ENCODE measurements around the gene JADE2. TPM values are rescaled to one million over a fixed set of nuclear protein-coding genes. Genes with fewer than 3 reads are reported as not detected.
"Not testable (repeated sequence)": the region's sequence is repeated elsewhere in the genome, so short reads cannot be mapped to it uniquely, and the experiment has no call there.

The JADE2 gene
- total RNA-seq, 2 experiments from 2014 or later = 78.4 to 86.6 TPM

- Mint-ChIP-seq H3K9me3 (no peaks in the 10 kb centered on the region), H3K27ac (peak overlapping the region; percentile 60), H3K27me3 (ENCODE audit: low read depth) (no peaks in the 10 kb centered on the region), H3K36me3 (ENCODE audit: low read depth) (no peaks in the 10 kb centered on the region), H3K4me1 (ENCODE audit: low read depth) (peaks cover 26% of the 10 kb centered on the region), H3K4me3 (no peak overlapping the region)
- CTCF ChIA-PET = interaction anchor here (0.5 to 1.4 kb wide), 8 partner anchors 11 to 100 kb away, joined by 3 to 8 read pairs (median 4); partner anchors contain the start of genes CDKN2AIPNL and JADE2
- peak; percentile 83 for DNase-seq
- intact Hi-C loops (cut with micrococcal nuclease) = loop anchor here (1.0 kb wide), 2 partner anchors 8 to 14 kb away; partner anchors contain the start of gene JADE2
These were observed 14.3 kb upstream of the JADE2 start for GRCh38 chr5:134510970-134511795.

GRCh38 chr5:134511796-134512660, 13.4 kb upstream of the JADE2 start:
- DNase-seq = peak; percentile 30
- H3K27ac Mint-ChIP-seq = peak overlapping the region; percentile 60
- intact Hi-C loops (cut with micrococcal nuclease) = loop anchor here (1.0 kb wide), 2 partner anchors 9 to 13 kb away; partner anchors contain the start of gene JADE2
- CTCF ChIA-PET = interaction anchor here (0.6 to 1.4 kb wide), 7 partner anchors 10 to 101 kb away, joined by 3 to 8 read pairs (median 4); partner anchors contain the start of genes CDKN2AIPNL and JADE2
- H3K4me3 Mint-ChIP-seq = no peak overlapping the region
- H3K36me3 Mint-ChIP-seq (ENCODE audit: low read depth) = no peaks in the 10 kb centered on the region
- H3K27me3 Mint-ChIP-seq (ENCODE audit: low read depth) = no peaks in the 10 kb centered on the region
- peaks cover 25% of the 10 kb centered on the region for H3K4me1 Mint-ChIP-seq (ENCODE audit: low read depth)
- no peaks in the 10 kb centered on the region for H3K9me3 Mint-ChIP-seq

- H3K9me3 Mint-ChIP-seq = no peaks in the 10 kb centered on the region
- no peaks in the 10 kb centered on the region for H3K36me3 Mint-ChIP-seq (ENCODE audit: low read depth)
- H3K4me1 Mint-ChIP-seq (ENCODE audit: low read depth) = peaks cover 20% of the 10 kb centered on the region
- intact Hi-C loops (cut with micrococcal nuclease) = no loop called here
- no peak for DNase-seq
- CTCF ChIA-PET = no interaction called here
- no peak overlapping the region for H3K27ac Mint-ChIP-seq
- H3K4me3 Mint-ChIP-seq = no peak overlapping the region
- no peaks in the 10 kb centered on the region for H3K27me3 Mint-ChIP-seq (ENCODE audit: low read depth)
These were observed 12.8 kb upstream of the JADE2 start for GRCh38 chr5:134512661-134512999.

- Mint-ChIP-seq H3K27me3 (ENCODE audit: low read depth) (no peaks in the 10 kb centered on the region), H3K27ac (no peak overlapping the region), H3K4me1 (ENCODE audit: low read depth) (peaks cover 16% of the 10 kb centered on the region), H3K36me3 (ENCODE audit: low read depth) (no peaks in the 10 kb centered on the region), H3K4me3 (no peak overlapping the region), H3K9me3 (no peaks in the 10 kb centered on the region)
- DNase-seq = no peak
- intact Hi-C loops (cut with micrococcal nuclease) = no loop called here
- CTCF ChIA-PET = interaction anchor here (0.6 to 0.7 kb wide), 3 partner anchors 15 to 59 kb away, joined by 4 to 6 read pairs (median 4); no protein-coding TSS in a partner anchor
These were observed 9.7 kb upstream of the JADE2 start for GRCh38 chr5:134515801-134516200.

GRCh38 chr5:134516984-134517383, 8.5 kb upstream of the JADE2 start:
- CTCF ChIA-PET = not testable (repeated sequence)

GRCh38 chr5:134517553-134517952, 7.9 kb upstream of the JADE2 start:
- Mint-ChIP-seq H3K36me3 (ENCODE audit: low read depth) (no peaks in the 10 kb centered on the region), H3K27ac (no peak overlapping the region), H3K4me1 (ENCODE audit: low read depth) (peaks cover 4% of the 10 kb centered on the region), H3K9me3 (no peaks in the 10 kb centered on the region), H3K4me3 (no peak overlapping the region), H3K27me3 (ENCODE audit: low read depth) (no peaks in the 10 kb centered on the region)
- no peak for DNase-seq
- intact Hi-C loops (cut with micrococcal nuclease) = no loop called here
- CTCF ChIA-PET = no interaction called here

More at GRCh38 chr5:134516984-134517383, 8.5 kb upstream of the JADE2 start:
- H3K9me3 Mint-ChIP-seq; DNase-seq; intact Hi-C loops (cut with micrococcal nuclease); H3K36me3 Mint-ChIP-seq (ENCODE audit: low read depth); H3K27me3 Mint-ChIP-seq (ENCODE audit: low read depth); H3K27ac Mint-ChIP-seq; H3K4me3 Mint-ChIP-seq; H3K4me1 Mint-ChIP-seq (ENCODE audit: low read depth): not testable (repeated sequence)

- CTCF ChIA-PET = interaction anchor here (1.2 to 1.4 kb wide), 2 partner anchors 54 to 67 kb away, joined by 3 to 4 read pairs; no protein-coding TSS in a partner anchor
- intact Hi-C loops (cut with micrococcal nuclease) = no loop called here
- no peaks in the 10 kb centered on the region for H3K27me3 Mint-ChIP-seq (ENCODE audit: low read depth)
These were observed 5.5 kb upstream of the JADE2 start for GRCh38 chr5:134519989-134520388.

GRCh38 chr5:134521841-134522240, 3.6 kb upstream of the JADE2 start:
- H3K27ac Mint-ChIP-seq = no peak overlapping the region
- CTCF ChIA-PET = interaction anchor here (1.2 kb wide), 1 partner anchor 10 kb away, joined by 4 read pairs; no protein-coding TSS in a partner anchor
- no peak overlapping the region for H3K4me3 Mint-ChIP-seq
- intact Hi-C loops (cut with micrococcal nuclease) = no loop called here
- DNase-seq = no peak
- H3K9me3 Mint-ChIP-seq = no peaks in the 10 kb centered on the region
- H3K27me3 Mint-ChIP-seq (ENCODE audit: low read depth) = no peaks in the 10 kb centered on the region
- H3K36me3 Mint-ChIP-seq (ENCODE audit: low read depth) = peaks cover 1% of the 10 kb centered on the region
- H3K4me1 Mint-ChIP-seq (ENCODE audit: low read depth) = peaks cover 8% of the 10 kb centered on the region

More at GRCh38 chr5:134519989-134520388, 5.5 kb upstream of the JADE2 start:
- Mint-ChIP-seq H3K36me3 (ENCODE audit: low read depth) (no peaks in the 10 kb centered on the region), H3K4me1 (ENCODE audit: low read depth) (peaks cover 8% of the 10 kb centered on the region), H3K4me3 (no peak overlapping the region), H3K27ac (no peak overlapping the region), H3K9me3 (no peaks in the 10 kb centered on the region)
- no peak for DNase-seq

GRCh38 chr5:134523543-134524271, 1.8 kb upstream of the JADE2 start:
- intact Hi-C loops (cut with micrococcal nuclease) = loop anchor here (2.0 kb wide), 2 partner anchors 347 to 381 kb away; partner anchors contain the start of genes PCBD2 and SKP1
- CTCF ChIA-PET = interaction anchor here (0.6 to 2.5 kb wide), 10 partner anchors 13 to 221 kb away, joined by 3 to 9 read pairs (median 3); partner anchors contain the start of gene CDKN2AIPNL
- Mint-ChIP-seq H3K36me3 (ENCODE audit: low read depth) (peaks cover 1% of the 10 kb centered on the region), H3K4me1 (ENCODE audit: low read depth) (peaks cover 15% of the 10 kb centered on the region), H3K27me3 (ENCODE audit: low read depth) (no peaks in the 10 kb centered on the region), H3K4me3 (peak overlapping the region; percentile 88), H3K9me3 (no peaks in the 10 kb centered on the region), H3K27ac (peak overlapping the region; percentile 94)
- no peak for DNase-seq

GRCh38 chr5:134524272-134524825, 1.1 kb upstream of the JADE2 start:
- no peaks in the 10 kb centered on the region for H3K27me3 Mint-ChIP-seq (ENCODE audit: low read depth)
- peaks cover 22% of the 10 kb centered on the region for H3K4me1 Mint-ChIP-seq (ENCODE audit: low read depth)
- peak; percentile 81 for DNase-seq
- CTCF ChIA-PET = interaction anchor here (0.7 to 4.3 kb wide), 11 partner anchors 13 to 222 kb away, joined by 3 to 29 read pairs (median 4); partner anchors contain the start of gene CDKN2AIPNL
- peak overlapping the region; percentile 88 for H3K4me3 Mint-ChIP-seq
- intact Hi-C loops (cut with micrococcal nuclease) = loop anchor here (2.0 kb wide), 2 partner anchors 348 to 380 kb away; partner anchors contain the start of genes PCBD2 and SKP1
- no peaks in the 10 kb centered on the region for H3K9me3 Mint-ChIP-seq
- H3K36me3 Mint-ChIP-seq (ENCODE audit: low read depth) = peaks cover 1% of the 10 kb centered on the region
- peak overlapping the region; percentile 94 for H3K27ac Mint-ChIP-seq
